K562 (cell line): ENCODE data around the gene GYS1. TPM values are rescaled to one million over a fixed set of nuclear protein-coding genes. Genes with fewer than 3 reads are reported as not detected.

Source experiments
- ARID4B ChIP-seq: sonication (generic); formaldehyde crosslinking; IDR thresholded peaks from 2 replicates; pipeline ENCODE4 v1.8.0; 2022; ENCODE audit warnings: mild to moderate bottlenecking, missing genetic modification reagents
- ATF1 ChIP-seq, 2 experiments: fragments of 450-650 bp in 1 of 2; IDR thresholded peaks; 2 replicates each; pipeline ENCODE4 v1.6.1; 2016; ENCODE audit warnings: missing compliant biosample characterization in 1 of 2, missing genetic modification characterization in 1 of 2
- BMI1 ChIP-seq: fragments of 150-350 bp; IDR thresholded peaks from 2 replicates; pipeline ENCODE4 v1.6.1; 2014; ENCODE audit warnings: low read length
- CTCF ChIP-seq, 3 experiments: IDR thresholded peaks in 2 of 3; conservative IDR thresholded peaks in 1 of 3; 2 replicates each; pipeline ENCODE4 v1.5.1; 2011 to 2012; ENCODE audit warnings: low read length in 3 of 3, mild to moderate bottlenecking in 3 of 3, control low read depth in 2 of 3, improper control_type of control experiment in 1 of 3, inconsistent platforms in 1 of 3, low read depth in 1 of 3, mixed read lengths in 1 of 3, moderate library complexity in 1 of 3; ENCODE audit not compliant: insufficient read depth in 2 of 3
- CTCFL ChIP-seq: IDR thresholded peaks from 2 replicates; pipeline ENCODE4 v1.6.1; 2011; ENCODE audit warnings: borderline replicate concordance, low read depth, mild to moderate bottlenecking, moderate library complexity, low read length; ENCODE audit not compliant: insufficient read depth, poor library complexity, severe bottlenecking
- ELF2 ChIP-seq: fragments of 250-450 bp; sonication (Bioruptor Pico); IDR thresholded peaks from 2 replicates; pipeline ENCODE4 v1.5.0; 2021; ENCODE audit warnings: mild to moderate bottlenecking
- FIP1L1 ChIP-seq: fragments of 200-400 bp; formaldehyde crosslinking; IDR thresholded peaks from 2 replicates; pipeline ENCODE4 v1.6.1; 2018; ENCODE audit warnings: mild to moderate bottlenecking, low read depth, low read length; ENCODE audit not compliant: poor library complexity, severe bottlenecking
- MAZ ChIP-seq, 2 experiments: fragments of 450-650 bp in 1 of 2; sonication (generic) in 1 of 2; formaldehyde crosslinking; IDR thresholded peaks in 1 of 2; conservative IDR thresholded peaks in 1 of 2; 2 replicates each; pipeline versions ENCODE4 v1.4.0 to v1.5.0; 2020; ENCODE audit warnings: mild to moderate bottlenecking in 1 of 2, missing genetic modification reagents in 1 of 2
- MTF1 ChIP-seq: fragments of 250-450 bp; sonication (Bioruptor Pico); IDR thresholded peaks from 2 replicates; pipeline ENCODE4 v1.9.0; 2021; ENCODE audit warnings: moderate library complexity, mild to moderate bottlenecking, inconsistent platforms, borderline replicate concordance
- POLR2A ChIP-seq: fragments of 450-650 bp; conservative IDR thresholded peaks from 2 replicates; pipeline ENCODE4 v1.6.1; 2016
- UBTF ChIP-seq, 2 experiments: IDR thresholded peaks; 2 replicates each; pipeline ENCODE4 v1.6.1; 2012; ENCODE audit warnings: improper control_type of control experiment in 2 of 2, low read depth in 2 of 2, low read length in 2 of 2, borderline replicate concordance in 1 of 2
- ZFP91 ChIP-seq: sonication (generic); formaldehyde crosslinking; IDR thresholded peaks from 2 replicates; pipeline ENCODE4 v1.8.0; 2022; ENCODE audit warnings: mild to moderate bottlenecking, missing genetic modification reagents
- polyA plus RNA-seq, 8 experiments: library from polyadenylated mRNA; depleted of rRNA in 4 of 8; stranded (reverse) in 5 of 8; unstranded in 3 of 8; fragments of >200 nt; fragmentation: Nextera tagmentation in 2 of 8; fragmentation: Illumina TruSeq in 1 of 8; extraction: Ambion mirVana in 2 of 8; extraction: Trizol in 1 of 8; gene quantifications; 2 replicates each; pipeline versions ENCODE4 v1.2.1 to v1.2.3, GENCODE V29; 2011 to 2014; ENCODE audit warnings: inconsistent platforms in 1 of 8, missing spikeins in 1 of 8
- total RNA-seq, 7 experiments: library from RNA; depleted of rRNA in 6 of 7; stranded (reverse); fragments of >200 nt in 6 of 7; fragmentation: Illumina TruSeq in 2 of 7; extraction: Trizol in 2 of 7; gene quantifications; 2 replicates each; pipeline versions ENCODE4 v1.2.1 to v1.2.3, GENCODE V29; 2011 to 2021; ENCODE audit warnings: low replicate concordance in 1 of 7

GYS1 gene
- total and polyA plus RNA-seq, 9 of the 15 experiments (the other 6 are each of a cell fraction or from before 2014, with no cell fraction given), result 1.9 to 31.1 (median 15.2) TPM

- TF ChIP-seq MTF1 (CRISPR knock-in tag) (no peak), ATF1 (CRISPR knock-in tag; IDR thresholded peaks at IDR 0.05) (no peak), ATF1 (tag; IDR thresholded peaks at IDR 0.05) (peak; percentile 55; the same call in 1 of the 2 replicates), CTCF (IDR thresholded peaks at IDR 0.05 in 2 of 3, conservative IDR thresholded peaks at IDR 0.05 in 1 of 3; ENCODE audit: insufficient read depth in 2 of 3, low read depth in 1 of 3, low read length in 3 of 3) (peak; percentile 51 to 72 (median 58); a peak in 5 of 6 replicates), POLR2A (peak; percentile 55; the same call in 1 of the 2 replicates), BMI1 (no peak), ARID4B (0 out of 2 replicates have a peak, but pooled peaks have one; percentile 19), UBTF (IDR thresholded peaks at IDR 0.05; ENCODE audit: borderline replicate concordance in 1 of 2, low read depth in 2 of 2, low read length in 2 of 2) (peak in 1 of 2 experiments; percentile 77; a peak in 1 of 4 replicates), MAZ (CRISPR knock-in tag; conservative IDR thresholded peaks at IDR 0.05 in 1 of 2, IDR thresholded peaks at IDR 0.05 in 1 of 2) (peak; percentile 50 to 57; a peak in 1 of 4 replicates), FIP1L1 (peak; percentile 61), ELF2 (CRISPR knock-in tag) (0 out of 2 replicates have a peak, but pooled peaks have one; percentile 33), CTCFL (peak; percentile 46), ZFP91 (CRISPR knock-in tag) (no peak)
Observed at GRCh38 chr19:49017666-49018351, 24.7 kb upstream of the GYS1 start (continued).
